Measurements from ENCODE around the gene ERBB4. TPM values are rescaled to one million over a fixed set of nuclear protein-coding genes. Genes with fewer than 3 reads are reported as not detected.

ERBB4 gene
- total and polyA plus RNA-seq, 10 of the 15 experiments (the other 5 are each of a cell fraction or from before 2014, with no cell fraction given), result under 0.01 to 0.23 (median 0.01) TPM; not detected in 4

GRCh38 chr2:212428681-212429478, 109.7 kb downstream of the ERBB4 start:
- Histone ChIP-seq H3K36me3 (ENCODE audit: control insufficient read depth in 2 of 2, insufficient read depth in 2 of 2, low read length in 1 of 2) (no peaks in the 10 kb centered on the region), H4K20me1 (ENCODE audit: control insufficient read depth, insufficient read depth) (no peaks in the 10 kb centered on the region), H3K79me2 (ENCODE audit: control insufficient read depth, insufficient read depth, low read length) (no peaks in the 10 kb centered on the region), H2AFZ (ENCODE audit: control insufficient read depth, low read depth, low read length) (no peak overlapping the region), H3K9me3 (replicated peaks; ENCODE audit: control insufficient read depth, insufficient read depth, low read length) (no peaks in the 10 kb centered on the region), H3K4me1 (ENCODE audit: control insufficient read depth, insufficient read depth, low read length) (no peaks in the 10 kb centered on the region), H3K4me3 (no peak overlapping the region), H3K9ac (ENCODE audit: control insufficient read depth, insufficient read depth, low read length) (no peak overlapping the region), H3K4me2 (ENCODE audit: control insufficient read depth, insufficient read depth) (no peak overlapping the region), H3K27me3 (replicated peaks in 1 of 2; ENCODE audit: control insufficient read depth in 2 of 2, insufficient read depth in 2 of 2, low read length in 1 of 2) (no peaks in the 10 kb centered on the region), H3K27ac (ENCODE audit: control insufficient read depth, insufficient read depth) (no peak overlapping the region)
- ATAC-seq (no peak), FAIRE-seq (no peak), DNase-seq (ENCODE audit: low read depth, low spot score) (no peak)
- ChIA-PET POLR2A (no interaction called here), SMC1A (ENCODE audit: uncharacterized antibody, unreplicated experiment) (no interaction called here), CTCF (interaction anchor here (0.8 to 1.5 kb wide), 2 partner anchors 11 to 14 kb away, joined by 3 read pairs; no protein-coding TSS in a partner anchor), RAD21 (ENCODE audit: unreplicated experiment) (interaction anchor here (1.7 kb wide), 1 partner anchor 75 kb away, joined by 3 read pairs; no protein-coding TSS in a partner anchor)
- in situ Hi-C loops (cut with MboI) (no loop called here), intact Hi-C loops (cut with micrococcal nuclease; ENCODE audit: unreplicated experiment) (no loop called here)
- no TSS peak for BruUV-seq (replicated peaks)
- WGBS (ENCODE audit: insufficient coverage, insufficient replicate concordance, low lambda C conversion rate, missing lambda C conversion rate), result 0% methylated on average over 1 of the region's 1 CpG
- TF ChIP-seq RAD21 (IDR thresholded peaks at IDR 0.05; ENCODE audit: insufficient read depth, low read depth, low read length), result no peak
- no peak for TF ChIP-seq POLR2AphosphoS2 (IDR thresholded peaks at IDR 0.05; ENCODE audit: low read depth, low read length)
- TF ChIP-seq ASH2L (IDR thresholded peaks at IDR 0.05; ENCODE audit: borderline replicate concordance, low read depth), result no peak
- TF ChIP-seq, protein P1, sequence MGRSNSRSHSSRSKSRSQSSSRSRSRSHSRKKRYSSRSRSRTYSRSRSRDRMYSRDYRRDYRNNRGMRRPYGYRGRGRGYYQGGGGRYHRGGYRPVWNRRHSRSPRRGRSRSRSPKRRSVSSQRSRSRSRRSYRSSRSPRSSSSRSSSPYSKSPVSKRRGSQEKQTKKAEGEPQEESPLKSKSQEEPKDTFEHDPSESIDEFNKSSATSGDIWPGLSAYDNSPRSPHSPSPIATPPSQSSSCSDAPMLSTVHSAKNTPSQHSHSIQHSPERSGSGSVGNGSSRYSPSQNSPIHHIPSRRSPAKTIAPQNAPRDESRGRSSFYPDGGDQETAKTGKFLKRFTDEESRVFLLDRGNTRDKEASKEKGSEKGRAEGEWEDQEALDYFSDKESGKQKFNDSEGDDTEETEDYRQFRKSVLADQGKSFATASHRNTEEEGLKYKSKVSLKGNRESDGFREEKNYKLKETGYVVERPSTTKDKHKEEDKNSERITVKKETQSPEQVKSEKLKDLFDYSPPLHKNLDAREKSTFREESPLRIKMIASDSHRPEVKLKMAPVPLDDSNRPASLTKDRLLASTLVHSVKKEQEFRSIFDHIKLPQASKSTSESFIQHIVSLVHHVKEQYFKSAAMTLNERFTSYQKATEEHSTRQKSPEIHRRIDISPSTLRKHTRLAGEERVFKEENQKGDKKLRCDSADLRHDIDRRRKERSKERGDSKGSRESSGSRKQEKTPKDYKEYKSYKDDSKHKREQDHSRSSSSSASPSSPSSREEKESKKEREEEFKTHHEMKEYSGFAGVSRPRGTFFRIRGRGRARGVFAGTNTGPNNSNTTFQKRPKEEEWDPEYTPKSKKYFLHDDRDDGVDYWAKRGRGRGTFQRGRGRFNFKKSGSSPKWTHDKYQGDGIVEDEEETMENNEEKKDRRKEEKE (IDR thresholded peaks at IDR 0.05), result no peak
- no peak for TF ChIP-seq CHD1 (IDR thresholded peaks at IDR 0.05; ENCODE audit: low read depth, low read length)
- no peak for TF ChIP-seq RCOR1 (conservative IDR thresholded peaks at IDR 0.05; ENCODE audit: low read depth, low read length)
- no peak for TF ChIP-seq ESRRA (IDR thresholded peaks at IDR 0.05; ENCODE audit: low read length)
- TF ChIP-seq STAT1 (conservative IDR thresholded peaks at IDR 0.05), result no peak
- TF ChIP-seq CEBPB (IDR thresholded peaks at IDR 0.05; ENCODE audit: borderline replicate concordance in 1 of 2, low read depth in 2 of 2, low read length in 2 of 2), result no peak
- TF ChIP-seq FOXK2 (IDR thresholded peaks at IDR 0.05), result no peak
- TF ChIP-seq, protein P2, sequence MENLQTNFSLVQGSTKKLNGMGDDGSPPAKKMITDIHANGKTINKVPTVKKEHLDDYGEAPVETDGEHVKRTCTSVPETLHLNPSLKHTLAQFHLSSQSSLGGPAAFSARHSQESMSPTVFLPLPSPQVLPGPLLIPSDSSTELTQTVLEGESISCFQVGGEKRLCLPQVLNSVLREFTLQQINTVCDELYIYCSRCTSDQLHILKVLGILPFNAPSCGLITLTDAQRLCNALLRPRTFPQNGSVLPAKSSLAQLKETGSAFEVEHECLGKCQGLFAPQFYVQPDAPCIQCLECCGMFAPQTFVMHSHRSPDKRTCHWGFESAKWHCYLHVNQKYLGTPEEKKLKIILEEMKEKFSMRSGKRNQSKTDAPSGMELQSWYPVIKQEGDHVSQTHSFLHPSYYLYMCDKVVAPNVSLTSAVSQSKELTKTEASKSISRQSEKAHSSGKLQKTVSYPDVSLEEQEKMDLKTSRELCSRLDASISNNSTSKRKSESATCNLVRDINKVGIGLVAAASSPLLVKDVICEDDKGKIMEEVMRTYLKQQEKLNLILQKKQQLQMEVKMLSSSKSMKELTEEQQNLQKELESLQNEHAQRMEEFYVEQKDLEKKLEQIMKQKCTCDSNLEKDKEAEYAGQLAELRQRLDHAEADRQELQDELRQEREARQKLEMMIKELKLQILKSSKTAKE (IDR thresholded peaks at IDR 0.05; ENCODE audit: low read depth, poor library complexity, severe bottlenecking), result no peak
